ENCODE results near the gene RSPO3.

The RSPO3 gene

GRCh38 chr6:127188744-127189143, 70.3 kb downstream of the RSPO3 start:
- no peak for DNase-seq
- TF ChIP-seq GATA1 (IDR thresholded peaks at IDR 0.05; ENCODE audit: low read depth, low read length) (no peak), POLR2A (IDR thresholded peaks at IDR 0.05; ENCODE audit: low read length) (no peak)

GRCh38 chr6:127190552-127190951, 72.1 kb downstream of the RSPO3 start:
- TF ChIP-seq POLR2A (IDR thresholded peaks at IDR 0.05; ENCODE audit: low read length) (no peak), GATA1 (IDR thresholded peaks at IDR 0.05; ENCODE audit: low read depth, low read length) (no peak)
- DNase-seq, result peak; percentile 18 to 38

DNA sequence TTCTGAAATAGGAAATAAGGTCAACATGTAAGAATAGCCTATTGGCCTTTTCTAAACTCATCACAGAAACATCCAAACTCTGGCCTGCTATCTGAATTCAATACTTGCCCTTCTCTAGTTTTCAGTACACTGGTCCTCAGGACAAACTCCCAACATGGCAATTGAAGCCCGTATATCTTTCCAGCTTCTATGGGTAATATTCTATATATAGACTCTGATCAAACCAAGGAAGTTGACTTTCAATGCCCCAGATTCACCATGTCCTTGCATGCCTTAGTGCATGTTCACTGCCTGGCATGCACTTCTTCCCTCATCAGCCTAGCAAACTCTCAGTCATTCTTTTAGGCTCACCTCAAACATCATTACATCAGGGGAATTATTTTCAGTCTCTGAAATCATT, 73.2 kb downstream of the RSPO3 start:
- DNase-seq, result no peak
- no peak for TF ChIP-seq POLR2A (IDR thresholded peaks at IDR 0.05; ENCODE audit: low read length)
- no peak for TF ChIP-seq GATA1 (IDR thresholded peaks at IDR 0.05; ENCODE audit: low read depth, low read length)

- TF ChIP-seq GATA1 (IDR thresholded peaks at IDR 0.05; ENCODE audit: low read depth, low read length), result no peak
- TF ChIP-seq POLR2A (IDR thresholded peaks at IDR 0.05; ENCODE audit: low read length), result no peak
- no peak for DNase-seq
Observed at GRCh38 chr6:127192911-127193541, 74.6 kb downstream of the RSPO3 start.

DNA sequence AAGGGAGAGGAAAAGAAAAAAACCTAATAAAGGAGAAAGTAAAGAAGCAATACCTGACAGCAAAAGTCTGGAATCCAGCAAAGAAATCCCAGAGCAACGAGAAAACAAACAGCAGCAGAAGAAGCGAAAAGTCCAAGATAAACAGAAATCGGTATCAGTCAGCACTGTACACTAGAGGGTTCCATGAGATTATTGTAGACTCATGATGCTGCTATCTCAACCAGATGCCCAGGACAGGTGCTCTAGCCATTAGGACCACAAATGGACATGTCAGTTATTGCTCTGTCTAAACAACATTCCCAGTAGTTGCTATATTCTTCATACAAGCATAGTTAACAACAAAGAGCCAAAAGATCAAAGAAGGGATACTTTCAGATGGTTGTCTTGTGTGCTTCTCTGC, 77.4 kb downstream of the RSPO3 start:
- DNase-seq, result no peak
- TF ChIP-seq GATA1 (IDR thresholded peaks at IDR 0.05; ENCODE audit: low read depth, low read length), result no peak
- TF ChIP-seq POLR2A (IDR thresholded peaks at IDR 0.05; ENCODE audit: low read length), result no peak

DNA sequence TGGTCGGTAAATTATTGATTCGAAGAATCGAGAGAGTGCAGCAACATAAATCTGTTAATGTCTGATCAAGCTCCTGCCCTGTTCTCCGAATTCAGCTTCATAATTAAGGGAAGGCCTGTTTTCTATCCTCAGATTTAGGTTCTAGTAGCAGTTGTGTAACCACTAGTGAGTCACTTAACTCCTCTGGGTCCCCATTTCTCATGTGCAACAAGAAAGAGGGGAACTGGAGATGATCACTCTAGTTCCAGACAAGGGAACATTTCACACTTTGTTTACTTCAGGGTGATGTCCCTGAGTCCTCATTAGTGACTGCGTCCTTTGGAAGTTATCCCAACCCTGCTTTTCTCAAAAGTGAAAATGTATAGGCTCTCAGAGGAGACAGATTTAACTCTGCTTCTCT, 80.1 kb downstream of the RSPO3 start:
- TF ChIP-seq GATA1 (IDR thresholded peaks at IDR 0.05; ENCODE audit: low read depth, low read length) (no peak), POLR2A (IDR thresholded peaks at IDR 0.05; ENCODE audit: low read length) (no peak)
- DNase-seq, result no peak

DNA sequence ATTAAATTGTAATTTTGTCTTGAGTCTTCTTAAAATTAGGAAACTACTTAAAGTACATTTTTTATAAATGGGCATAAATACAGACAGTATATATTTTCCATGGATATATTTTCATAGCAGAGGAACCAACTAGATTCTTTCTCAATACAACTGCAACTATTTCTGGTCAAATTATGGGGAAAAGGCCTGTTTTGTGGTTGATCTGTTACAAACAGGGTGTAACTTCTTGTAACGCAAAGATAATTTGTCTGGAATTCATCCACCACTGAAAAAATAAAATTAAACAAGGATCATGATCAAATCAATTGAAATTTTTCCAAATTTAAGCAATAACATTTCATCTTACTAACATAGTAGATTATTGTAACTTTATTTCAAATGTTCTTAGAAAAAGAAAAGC, 81.0 kb downstream of the RSPO3 start:
- no peak for DNase-seq
- TF ChIP-seq POLR2A (IDR thresholded peaks at IDR 0.05; ENCODE audit: low read length), result no peak
- TF ChIP-seq GATA1 (IDR thresholded peaks at IDR 0.05; ENCODE audit: low read depth, low read length), result no peak

DNA sequence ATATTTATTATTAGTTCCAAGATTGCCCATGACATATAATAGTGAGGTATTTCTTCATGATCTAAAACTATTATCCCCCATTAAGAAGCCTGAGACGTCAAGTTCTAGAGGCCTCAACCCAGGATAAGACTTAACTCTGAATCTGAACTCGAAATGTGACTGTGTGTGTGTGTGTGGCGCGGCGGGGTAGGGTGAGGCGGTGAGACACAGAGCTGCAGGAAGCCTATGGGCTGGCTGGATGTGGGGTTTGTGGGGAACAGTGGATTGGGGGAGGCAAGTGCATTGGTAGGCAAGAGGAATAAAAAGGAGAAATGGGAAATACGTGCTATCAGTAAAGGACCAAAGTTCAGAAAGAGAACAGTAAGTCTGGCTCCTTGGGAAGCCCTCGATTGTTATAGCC, 81.6 kb downstream of the RSPO3 start:
- TF ChIP-seq POLR2A (IDR thresholded peaks at IDR 0.05; ENCODE audit: low read length), result no peak
- TF ChIP-seq GATA1 (IDR thresholded peaks at IDR 0.05; ENCODE audit: low read depth, low read length), result no peak
- DNase-seq, result no peak

GRCh38 chr6:127201321-127201720, 82.8 kb downstream of the RSPO3 start:
- TF ChIP-seq GATA1 (IDR thresholded peaks at IDR 0.05; ENCODE audit: low read depth, low read length), result no peak
- no peak for TF ChIP-seq POLR2A (IDR thresholded peaks at IDR 0.05; ENCODE audit: low read length)
- DNase-seq, result no peak

DNA sequence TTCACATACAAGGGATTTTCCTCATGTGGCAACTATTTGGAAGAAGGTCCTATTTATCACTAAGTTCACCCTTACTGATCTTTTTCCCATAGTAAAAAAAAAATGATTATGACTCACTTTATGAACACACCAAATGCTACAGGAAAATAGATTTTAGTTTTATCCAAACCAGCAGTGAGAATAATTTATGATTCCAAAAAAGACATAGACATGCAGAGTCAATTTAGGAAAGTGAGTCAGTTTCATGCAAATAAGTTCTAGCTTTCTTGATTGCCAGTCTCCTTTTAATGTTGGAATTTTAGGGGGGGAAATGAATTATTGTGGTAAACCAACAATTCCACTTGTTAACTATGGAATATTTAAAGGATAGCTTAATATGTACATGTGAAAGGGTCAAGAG, 84.2 kb downstream of the RSPO3 start:
- DNase-seq, result no peak
- TF ChIP-seq POLR2A (IDR thresholded peaks at IDR 0.05; ENCODE audit: low read length) (no peak), GATA1 (IDR thresholded peaks at IDR 0.05; ENCODE audit: low read depth, low read length) (no peak)

DNA sequence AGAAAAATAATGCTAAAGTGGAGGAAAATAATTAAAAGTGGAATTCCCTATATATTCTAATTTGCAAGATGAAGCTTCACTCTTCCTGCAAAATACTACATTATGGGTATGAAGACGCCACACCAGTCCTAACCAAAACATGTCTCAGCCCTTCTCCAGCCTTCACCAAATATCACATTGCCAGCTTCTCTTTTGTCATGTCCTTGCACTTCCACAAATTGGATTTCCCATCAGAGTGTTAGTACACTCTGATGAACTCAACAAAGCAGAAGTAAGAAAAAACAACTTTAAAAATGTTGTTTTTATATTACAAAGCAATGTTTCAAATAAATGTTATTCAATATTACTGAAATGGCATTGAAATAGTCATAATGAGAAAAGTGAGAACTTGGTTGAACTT, 85.8 kb downstream of the RSPO3 start:
- no peak for DNase-seq
- TF ChIP-seq POLR2A (IDR thresholded peaks at IDR 0.05; ENCODE audit: low read length) (no peak), GATA1 (IDR thresholded peaks at IDR 0.05; ENCODE audit: low read depth, low read length) (no peak)

DNA sequence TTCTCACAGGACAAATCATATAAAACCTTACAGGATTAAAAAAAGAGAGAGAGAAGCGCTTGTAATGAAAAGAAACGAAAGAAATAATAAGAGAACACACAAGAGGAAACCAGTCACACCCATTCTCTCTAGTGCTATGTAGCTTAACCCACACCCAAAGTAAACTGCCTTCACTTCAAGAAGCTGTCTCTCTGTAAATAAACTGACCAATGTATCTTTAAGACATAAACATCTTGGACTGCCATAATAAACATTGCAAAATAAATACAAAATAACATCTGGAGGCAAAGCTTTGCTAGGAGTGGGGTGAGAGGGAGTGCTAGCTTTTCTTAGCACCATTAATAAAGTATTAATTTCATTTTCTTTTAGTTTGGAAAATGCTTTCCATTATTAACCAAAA, 86.6 kb downstream of the RSPO3 start:
- no peak for TF ChIP-seq GATA1 (IDR thresholded peaks at IDR 0.05; ENCODE audit: low read depth, low read length)
- no peak for TF ChIP-seq POLR2A (IDR thresholded peaks at IDR 0.05; ENCODE audit: low read length)
- DNase-seq, result no peak

GRCh38 chr6:127206531-127207095, 88.1 kb downstream of the RSPO3 start:
- TF ChIP-seq GATA1 (IDR thresholded peaks at IDR 0.05; ENCODE audit: low read depth, low read length) (no peak), POLR2A (IDR thresholded peaks at IDR 0.05; ENCODE audit: low read length) (no peak)
- DNase-seq, result no peak

DNA sequence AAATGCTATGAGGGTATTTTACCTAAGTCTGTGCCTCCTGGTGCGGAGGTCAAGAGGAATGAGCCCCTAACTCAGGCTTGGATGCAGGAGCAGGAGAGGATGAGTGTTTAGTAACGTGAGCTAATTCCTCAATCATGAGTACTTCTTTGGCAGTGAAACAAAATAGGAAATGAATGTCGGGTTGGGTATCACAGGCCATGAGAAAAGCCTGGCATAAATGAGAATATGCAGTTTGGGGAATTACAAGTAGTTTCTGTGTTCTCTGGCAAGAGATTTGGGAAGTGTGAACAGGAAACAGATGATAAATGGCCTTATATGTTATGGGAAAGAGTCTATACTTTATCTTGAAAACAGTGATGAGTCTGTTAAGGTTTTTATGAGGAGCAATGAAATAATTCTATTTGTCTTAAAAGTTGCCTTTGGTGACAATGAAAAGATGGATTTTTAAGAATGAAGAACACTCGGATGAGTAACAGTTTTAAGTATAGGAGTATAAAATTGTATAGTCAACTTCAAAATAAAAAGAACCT, 89.2 kb downstream of the RSPO3 start:
- DNase-seq, result no peak
- TF ChIP-seq POLR2A (IDR thresholded peaks at IDR 0.05; ENCODE audit: low read length) (no peak), GATA1 (IDR thresholded peaks at IDR 0.05; ENCODE audit: low read depth, low read length) (no peak)

GRCh38 chr6:127210725-127211124, 92.3 kb downstream of the RSPO3 start:
- no peak for DNase-seq
- TF ChIP-seq GATA1 (IDR thresholded peaks at IDR 0.05; ENCODE audit: low read depth, low read length), result no peak

Data from erythroblast (primary cell).